HG02798 (cell line): Measurements from ENCODE around the gene SLC7A10.
"Not testable (repeated sequence)": the region's sequence is repeated elsewhere in the genome, so short reads cannot be mapped to it uniquely, and the experiment has no call there.

Experiments
- ATAC-seq: cut with Tn5 transposase; IDR thresholded peaks from one replicate; pipeline ENCODE4 v1.9.1; 2021; ENCODE audit warnings: mild to moderate bottlenecking; ENCODE audit not compliant: unreplicated experiment, poor library complexity

Gene SLC7A10

DNA sequence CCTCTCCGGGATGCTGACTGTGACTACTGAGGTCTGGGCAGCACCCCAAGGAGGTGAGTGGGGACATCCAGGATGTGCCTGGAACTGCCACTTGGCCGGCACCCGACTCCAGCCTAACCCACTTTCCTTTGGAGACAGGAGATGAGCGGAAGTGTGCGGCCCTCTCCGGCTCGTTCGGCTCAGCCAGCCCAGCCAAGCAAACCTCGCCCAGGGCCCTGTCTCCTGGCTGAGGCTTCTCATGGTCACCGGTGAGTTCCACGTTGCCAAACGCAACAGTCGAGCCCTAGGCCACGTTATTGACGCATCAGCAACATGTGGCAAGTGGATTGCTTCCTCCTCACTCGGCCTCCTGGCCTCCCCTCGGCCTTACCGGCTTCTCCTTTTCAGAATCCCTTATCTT is 5.5 kb downstream of the SLC7A10 start:
- no peak for ATAC-seq

DNA sequence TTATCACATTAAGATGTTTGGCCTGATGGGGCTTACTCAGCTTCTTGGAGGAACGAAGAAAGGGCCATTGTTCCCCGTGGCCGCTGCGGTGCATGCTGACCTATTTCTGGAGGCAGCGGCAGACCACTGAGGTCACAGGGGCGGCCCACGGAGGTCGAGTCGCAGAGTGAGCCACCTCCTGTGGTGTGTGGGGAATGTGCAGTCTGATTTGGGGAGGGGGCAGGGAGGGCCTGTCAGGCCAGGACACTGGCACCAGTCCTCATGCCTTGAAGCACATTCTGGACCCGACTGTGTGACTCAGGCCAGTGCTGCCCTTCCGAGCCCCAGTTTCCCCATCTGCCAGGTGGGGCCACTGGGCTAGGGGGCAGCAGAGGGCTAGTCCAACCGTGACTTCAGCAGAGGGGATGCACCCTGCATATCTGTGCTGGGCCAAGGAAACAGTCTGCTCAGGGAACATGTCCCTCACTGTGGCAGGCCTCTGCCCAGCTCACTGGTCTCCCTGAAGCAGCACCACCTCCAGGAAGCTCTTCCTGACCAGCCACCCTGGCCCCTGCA is 6.3 kb downstream of the SLC7A10 start:
- no peak for ATAC-seq

DNA sequence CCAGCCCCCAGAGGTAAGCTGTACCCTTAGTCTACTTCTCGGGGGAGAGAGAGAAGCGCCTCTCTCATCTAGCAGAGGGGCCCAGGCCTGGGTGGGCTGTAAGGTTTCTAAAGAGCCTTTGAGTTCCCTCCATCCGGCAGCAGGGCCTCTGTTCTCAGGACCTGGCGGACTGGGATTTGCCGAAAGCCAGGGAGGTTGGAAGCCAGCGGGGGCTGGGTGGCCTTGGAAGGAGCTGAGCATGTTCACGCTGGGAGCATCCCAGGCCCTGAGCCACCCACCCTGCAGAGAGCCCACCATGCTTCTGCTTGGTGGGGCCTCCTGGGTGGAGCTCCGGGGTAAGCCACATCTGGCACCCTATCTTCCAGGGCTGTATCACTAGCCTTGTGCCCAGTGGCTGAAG is 7.8 kb downstream of the SLC7A10 start:
- ATAC-seq: no peak

DNA sequence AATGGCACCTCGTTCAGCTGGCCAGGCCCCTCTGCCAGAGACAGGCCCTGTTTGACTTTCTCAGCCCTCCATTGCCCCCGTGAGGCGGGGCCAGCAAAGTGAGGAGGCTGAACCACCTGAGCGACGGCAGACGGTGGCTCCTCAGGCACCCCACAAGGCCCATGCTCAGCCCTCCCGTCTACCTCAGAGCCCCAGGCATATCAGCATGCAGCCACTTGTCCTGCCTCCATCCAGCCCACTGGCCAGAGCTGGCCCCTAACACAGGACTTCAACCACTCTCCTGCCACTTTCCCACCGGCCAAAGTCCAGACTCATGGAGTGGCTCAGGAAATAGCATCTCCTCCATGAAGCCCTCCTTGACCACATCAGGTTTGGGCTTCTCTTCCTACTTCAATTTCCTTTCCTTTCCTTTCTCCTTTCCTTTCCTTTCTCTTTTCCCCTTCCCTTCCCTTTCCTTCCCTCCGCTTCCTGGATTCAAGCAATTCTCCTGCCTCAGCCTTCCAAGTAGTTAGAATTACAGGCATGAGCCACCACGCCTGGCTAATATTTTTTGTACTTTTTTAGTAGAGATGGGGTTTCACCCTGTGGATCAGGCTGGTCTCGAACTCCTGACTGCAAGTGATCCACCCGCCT is 9.3 kb downstream of the SLC7A10 start:
- ATAC-seq: no peak

DNA sequence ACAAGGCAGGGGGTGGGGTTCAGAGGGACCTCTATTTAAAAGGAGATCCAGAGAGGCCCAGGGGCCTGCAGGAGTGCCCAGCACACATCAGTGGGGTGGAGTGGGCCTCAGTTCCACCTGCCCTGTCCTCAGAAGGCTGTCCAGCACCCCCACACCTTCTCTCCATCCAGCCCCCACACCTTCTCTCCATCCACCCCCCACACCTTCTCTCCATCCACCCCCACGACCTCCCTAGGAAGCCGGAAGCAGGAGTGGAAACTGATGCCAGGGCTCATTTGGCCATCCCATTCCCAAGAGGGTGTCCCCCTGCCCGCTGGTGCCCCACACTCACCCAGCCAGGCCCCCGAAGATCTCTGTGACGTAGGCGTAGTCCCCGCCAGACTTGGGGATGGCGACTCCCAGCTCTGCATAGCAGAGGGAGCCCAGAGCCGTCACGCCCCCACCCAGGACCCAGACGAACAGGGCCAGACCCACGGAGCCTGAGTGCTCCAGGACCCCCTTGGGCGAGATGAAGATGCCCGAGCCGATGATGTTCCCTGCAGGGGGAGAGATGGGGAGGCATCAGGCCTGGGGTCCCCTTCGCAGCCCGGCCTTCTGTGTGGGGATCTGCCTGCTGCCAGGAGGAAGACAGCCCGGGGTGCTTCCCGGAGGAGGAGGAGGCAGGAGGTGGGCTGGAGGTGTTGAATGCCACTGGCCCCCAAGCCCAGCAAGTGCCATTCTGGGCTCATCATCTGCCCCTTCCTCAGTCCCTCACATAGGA is 10.0 kb downstream of the SLC7A10 start:
- no peak for ATAC-seq

DNA sequence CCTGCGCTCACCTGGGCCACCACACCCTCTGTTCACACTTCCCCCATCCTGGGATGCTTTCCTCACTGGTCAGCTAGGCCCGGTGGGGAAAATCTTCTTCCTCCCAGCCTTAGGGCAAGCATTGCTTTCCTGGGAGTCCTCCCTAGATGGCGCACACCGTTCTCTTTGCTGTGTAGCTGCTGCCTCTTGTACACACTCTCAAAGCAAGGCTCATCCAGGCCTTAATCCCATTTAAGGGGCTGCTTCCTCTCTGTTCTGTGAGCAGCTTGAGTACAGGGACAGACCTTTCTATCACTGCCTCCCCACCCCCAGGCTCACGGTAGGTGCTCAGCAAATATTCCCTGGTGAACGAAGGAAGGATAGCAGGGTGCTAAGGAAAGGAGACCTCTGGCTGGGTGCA is 11.1 kb downstream of the SLC7A10 start:
- ATAC-seq: no peak

DNA sequence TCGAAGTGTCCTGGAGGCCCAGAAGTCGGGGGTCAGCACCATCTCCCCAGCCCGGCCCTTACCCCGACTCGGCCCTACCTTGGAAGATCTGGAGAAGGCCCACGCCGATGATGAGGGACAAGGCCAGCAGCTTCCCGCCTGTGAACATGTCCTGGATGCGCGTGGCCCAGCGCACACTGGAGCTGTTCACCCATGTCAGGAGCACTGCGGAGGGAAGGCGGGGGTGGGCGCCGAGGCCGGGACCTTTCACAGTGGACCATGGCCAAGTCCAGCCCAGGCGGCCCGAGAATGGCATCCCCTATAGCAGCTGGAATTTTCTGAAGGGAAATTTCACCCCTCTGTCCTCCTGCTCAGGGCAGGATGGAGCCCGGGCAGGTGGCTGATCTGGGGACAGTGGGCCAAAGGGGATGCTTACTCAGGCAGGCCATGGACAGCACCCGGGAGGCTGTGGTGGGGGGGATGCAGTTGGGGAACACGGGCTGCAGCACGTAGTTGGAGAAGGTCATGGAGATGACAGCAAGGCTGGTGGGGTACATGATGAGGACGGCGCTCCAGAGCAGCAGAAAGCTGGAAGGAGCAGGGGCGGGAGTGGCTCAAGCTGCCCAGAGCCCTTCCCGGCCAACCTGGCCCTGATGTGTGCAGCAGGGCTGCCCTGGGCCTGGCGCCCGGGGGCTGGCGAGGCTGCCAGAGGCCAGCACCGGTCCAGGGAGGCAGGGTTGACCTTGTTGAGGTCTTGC is 13.0 kb downstream of the SLC7A10 start:
- ATAC-seq: no peak

DNA sequence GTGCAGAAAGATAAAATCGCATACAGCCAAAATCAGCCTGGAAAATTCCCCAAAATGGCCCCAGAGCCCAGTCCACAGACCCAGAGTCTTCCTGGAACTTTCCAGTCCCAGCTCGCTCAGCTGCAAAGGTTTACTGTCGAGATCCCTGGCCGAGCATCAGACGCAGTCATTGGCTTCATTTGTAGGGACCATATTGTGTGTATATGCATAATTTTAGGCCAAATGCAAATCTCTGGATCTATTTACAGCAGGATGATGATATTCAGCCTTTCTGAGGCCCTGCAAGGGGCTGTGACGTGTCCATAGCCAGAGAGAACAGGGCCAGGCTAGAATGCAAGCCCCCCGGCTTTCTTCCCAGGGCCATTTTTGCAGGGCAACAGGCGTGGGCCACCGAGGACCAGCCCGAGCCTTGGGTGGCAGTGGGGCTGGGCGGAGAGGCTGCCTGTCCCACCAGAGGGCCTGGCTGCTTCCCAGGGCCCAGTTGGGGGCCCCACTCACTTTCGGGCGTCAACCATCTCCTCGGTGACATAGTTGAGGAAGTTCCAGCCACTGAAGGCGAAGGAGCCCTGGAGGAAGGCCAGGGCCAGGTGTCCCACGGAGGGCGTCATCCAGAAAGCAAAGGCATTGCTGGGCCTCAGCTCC is 13.7 kb downstream of the SLC7A10 start:
- ATAC-seq: no peak

DNA sequence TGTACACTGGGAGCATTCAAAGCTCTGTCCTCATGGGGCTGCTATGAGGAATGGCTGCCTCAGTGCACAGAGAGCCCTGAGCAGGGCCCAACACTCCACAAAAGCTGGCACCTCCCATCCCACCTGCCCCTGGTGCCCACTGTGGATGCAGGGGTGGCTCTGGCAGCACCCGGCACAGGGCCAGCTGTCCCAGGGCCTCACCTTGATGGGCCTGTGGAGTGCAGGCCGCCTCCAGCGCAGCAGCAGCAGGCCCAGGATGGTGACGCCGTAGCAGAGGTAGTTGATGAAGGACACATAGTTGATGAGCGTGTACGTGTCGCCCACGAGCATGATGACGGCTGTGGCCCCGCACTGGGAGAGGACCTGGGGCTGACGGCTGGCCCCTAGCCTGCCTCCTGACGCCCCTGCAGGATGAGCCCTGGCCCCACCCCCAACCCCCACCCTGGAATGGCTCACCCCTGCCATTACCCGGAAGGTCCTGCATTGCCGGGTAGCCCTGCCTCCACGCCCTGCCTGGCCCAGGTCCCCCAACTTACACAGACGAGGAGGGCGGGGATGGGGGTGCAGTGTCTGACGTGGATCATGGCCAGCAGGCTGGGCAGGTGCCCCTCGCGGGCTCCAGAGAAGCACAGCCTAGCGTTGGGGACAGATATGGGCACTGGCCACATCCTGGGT is 15.2 kb downstream of the SLC7A10 start:
- no peak for ATAC-seq

DNA sequence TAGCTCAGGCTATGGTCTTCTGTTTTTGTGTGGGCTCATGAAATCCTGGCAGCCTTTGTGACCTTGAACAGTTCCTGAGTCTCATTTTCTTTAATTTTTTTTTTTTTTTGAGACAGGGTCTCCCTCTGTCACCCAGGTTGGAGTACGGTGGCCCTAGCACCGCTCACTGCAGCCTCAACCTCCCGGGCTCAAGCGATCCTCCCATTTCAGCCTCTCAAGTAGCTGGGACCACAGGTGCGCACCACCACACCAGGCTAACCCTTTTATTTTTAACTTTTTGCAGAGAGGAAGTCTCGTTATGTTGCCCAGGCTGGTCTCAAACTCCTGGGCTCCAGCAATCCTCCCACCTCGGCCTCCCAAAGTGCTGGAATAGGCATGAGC is 15.8 kb downstream of the SLC7A10 start:
- not testable (repeated sequence) for ATAC-seq

DNA sequence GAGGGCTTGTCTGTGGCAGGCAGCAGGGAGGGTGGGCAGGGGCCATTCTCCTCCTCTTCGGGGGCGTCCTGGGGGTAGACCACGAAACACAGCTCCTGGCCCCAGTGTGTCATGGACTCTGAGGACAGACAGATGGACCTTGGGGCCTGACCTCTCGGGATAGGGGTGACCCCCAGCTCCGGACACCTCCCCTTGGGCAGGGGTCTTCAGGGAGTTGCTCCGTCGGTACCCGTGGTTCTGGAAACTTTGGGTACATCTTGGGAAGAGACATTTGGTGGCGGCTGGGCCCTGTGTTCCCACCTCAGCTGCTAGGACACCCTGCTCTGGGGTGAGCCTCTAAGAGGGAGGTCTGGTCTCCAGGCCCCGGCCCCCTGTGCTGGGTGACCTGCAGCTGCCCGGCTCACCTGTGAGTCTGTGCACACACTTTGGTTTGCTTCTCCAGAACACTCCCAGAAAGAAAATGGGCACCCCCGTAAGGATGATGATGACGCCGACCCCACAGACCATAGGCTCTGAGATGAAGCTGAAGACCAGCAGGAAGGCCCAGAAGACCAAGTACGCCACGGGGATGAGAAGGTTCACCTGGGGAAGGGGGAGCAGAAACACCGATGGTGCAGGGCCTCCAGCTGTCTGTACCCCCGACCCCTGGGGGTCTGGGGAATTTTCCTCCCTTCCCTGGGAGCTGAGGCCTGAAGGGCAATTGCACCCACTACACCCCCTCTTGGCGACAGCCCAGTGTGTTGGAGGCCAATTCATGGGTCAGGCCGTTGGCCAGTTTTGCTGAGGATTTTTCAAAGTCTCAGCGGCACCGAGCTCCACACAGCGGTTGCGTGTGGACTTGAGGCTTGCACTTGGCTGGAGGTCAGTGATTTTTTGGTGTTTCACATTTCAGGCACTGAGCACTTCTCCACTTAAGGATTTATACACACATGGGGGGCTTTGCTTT is 16.5 kb downstream of the SLC7A10 start:
- no peak for ATAC-seq

DNA sequence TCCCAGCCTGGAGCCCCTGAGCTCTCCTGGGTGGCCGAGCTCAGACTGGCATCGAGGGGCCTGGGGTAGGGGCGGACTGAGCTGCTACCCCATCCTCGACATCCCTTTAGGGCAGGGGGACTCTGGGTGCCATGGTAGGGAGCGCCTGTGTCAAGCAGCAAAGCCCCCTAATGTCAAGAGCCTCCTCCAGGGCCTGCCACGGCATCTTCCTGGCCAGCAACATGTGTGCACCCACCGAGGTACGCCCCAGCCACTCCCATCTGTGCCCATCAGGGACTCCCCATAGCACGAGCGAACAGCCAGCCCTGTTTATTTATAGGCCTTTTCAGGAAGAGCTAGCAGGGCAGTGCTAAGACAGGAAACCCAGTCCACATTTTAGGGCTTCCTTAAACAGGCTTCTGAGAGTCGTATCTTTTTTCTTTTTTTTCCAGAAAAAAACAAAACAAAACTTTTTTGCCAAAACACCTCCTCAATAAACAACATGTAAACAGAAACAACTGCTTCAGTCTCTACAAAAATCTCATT is 17.2 kb downstream of the SLC7A10 start:
- no peak for ATAC-seq

DNA sequence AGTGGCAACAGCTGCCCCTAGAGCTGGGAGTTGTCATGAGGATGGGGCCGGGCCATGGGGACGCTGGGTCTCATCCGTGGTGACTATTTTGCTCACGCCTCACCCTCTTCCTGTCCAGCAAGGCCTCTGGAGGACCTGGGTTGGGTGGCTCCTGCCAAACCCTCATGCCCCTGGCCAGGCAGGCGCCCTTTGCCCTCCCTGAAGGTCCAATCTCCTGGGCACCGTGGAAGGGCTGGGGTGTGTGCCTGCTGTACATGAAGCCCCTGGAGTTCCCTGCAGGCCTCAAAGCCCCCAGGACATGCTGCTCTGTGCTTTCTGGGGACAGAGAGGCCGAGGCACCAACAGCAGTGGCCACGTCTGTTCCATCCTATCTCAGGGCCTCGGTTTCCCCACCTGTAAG is 17.7 kb downstream of the SLC7A10 start:
- ATAC-seq: no peak

DNA sequence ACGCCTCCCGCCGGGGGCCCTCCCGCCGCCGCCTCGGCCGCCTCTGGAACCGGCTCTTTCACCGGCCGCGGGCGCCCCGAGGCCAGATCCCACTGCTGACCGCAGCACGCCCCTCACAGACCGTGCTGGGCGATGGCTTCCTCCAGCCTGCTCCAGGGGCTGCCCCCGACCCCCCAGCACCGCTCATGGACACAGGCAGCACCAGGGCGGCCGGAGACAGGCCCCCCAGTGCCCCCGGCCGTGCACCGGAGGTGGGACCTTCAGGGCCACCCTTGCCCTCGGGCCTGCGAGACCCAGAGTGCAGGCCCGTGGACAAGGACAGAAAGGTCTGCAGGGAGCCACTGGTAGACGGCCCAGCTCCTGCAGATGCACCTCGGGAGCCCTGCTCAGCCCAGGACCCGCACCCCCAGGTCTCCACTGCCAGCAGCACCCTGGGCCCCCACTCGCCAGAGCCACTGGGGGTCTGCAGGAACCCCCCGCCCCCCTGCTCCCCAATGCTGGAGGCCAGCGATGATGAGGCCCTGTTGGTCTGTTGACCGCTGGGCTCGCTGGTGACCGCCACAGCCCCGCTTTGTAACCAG is 18.5 kb downstream of the SLC7A10 start:
- ATAC-seq: no peak

DNA sequence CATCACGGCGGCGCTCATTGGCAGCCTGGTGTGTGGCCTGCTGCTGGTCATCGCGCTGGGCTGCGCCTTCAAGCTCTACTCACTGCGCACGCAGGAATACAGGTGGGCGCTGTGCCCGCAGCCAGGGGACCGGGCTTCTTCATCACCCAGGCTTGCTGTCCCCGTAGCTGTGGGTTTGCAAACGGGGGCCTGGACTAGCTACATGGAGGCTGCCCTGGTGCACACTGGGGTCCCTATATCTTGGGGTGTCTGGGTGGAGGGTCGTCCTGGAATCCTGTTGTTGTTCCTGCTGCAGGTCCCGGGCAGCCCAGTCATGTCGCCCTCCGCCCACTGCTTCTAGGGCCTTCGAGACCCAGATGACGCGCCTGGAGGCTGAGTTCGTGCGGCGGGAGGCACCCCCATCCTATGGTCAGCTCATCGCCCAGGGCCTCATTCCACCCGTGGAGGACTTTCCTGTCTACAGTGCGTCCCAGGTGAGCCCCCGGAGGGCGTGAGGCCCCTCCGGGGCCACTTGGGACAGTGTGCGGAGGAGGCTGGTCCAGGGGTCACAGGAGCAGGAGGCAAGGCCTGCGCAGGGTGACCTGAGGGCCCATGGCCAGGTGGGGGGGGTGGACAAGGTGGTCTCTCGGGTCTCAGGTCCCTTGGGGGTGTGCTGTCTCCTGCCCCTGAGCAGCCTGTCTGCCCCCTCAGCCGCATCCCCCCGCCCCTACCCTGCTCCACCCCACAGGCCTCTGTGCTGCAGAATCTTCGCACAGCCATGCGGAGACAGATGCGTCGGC is 19.2 kb downstream of the SLC7A10 start:
- no peak for ATAC-seq

DNA sequence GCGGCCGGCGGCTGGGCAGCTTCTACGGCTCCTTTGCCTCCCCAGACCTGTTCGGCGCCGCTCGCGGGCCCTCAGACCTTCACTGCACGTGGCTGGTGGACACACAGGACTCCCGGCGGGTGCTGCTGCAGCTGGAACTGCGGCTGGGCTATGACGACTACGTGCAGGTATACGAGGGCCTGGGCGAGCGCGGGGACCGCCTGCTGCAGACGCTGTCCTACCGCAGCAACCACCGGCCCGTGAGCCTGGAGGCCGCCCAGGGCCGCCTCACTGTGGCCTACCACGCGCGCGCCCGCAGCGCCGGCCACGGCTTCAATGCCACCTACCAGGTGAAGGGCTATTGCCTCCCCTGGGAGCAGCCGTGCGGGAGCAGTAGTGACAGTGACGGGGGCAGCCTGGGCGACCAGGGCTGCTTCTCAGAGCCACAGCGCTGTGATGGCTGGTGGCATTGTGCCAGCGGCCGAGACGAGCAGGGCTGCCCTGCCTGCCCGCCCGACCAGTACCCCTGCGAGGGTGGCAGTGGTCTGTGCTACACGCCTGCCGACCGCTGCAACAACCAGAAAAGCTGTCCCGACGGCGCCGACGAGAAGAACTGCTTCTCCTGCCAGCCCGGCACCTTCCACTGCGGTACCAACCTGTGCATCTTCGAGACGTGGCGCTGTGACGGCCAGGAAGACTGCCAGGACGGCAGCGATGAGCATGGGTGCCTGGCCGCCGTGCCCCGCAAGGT is 20.0 kb downstream of the SLC7A10 start:
- ATAC-seq: no peak

DNA sequence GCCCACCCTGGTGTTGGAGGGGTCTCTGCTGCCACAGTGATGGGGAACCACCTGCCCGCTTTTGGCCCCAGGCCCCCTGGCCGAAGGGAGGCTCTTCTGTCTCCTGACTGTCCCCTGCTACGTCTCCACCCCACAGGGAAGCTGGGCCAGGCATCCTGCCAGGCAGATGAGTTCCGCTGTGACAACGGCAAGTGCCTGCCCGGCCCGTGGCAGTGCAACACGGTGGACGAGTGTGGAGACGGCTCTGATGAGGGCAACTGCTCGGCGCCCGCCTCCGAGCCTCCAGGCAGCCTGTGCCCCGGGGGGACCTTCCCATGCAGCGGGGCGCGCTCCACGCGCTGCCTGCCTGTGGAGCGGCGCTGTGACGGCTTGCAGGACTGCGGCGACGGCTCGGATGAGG is 20.5 kb downstream of the SLC7A10 start:
- no peak for ATAC-seq
